Sigmoid colon (tissue), 7 donors: ENCODE data around the gene ADGRL2. TPM values are rescaled to one million over a fixed set of nuclear protein-coding genes. Genes with fewer than 3 reads are reported as not detected.

Source experiments
- DNase-seq: peaks from one replicate; pipeline ENCODE4 v3.0.0-alpha.2; 2019
- H3K27ac ChIP-seq, 4 donors: fragments of 200-600 bp; sonication (generic); one replicate each; pipeline ENCODE4 v1.5.1; 2016 to 2019; ENCODE audit warnings: mild to moderate bottlenecking in 1 of 4
- H3K27me3 ChIP-seq, 3 donors: fragments of 200-600 bp; sonication (generic); one replicate each; pipeline ENCODE4 v1.5.1; 2019; ENCODE audit warnings: mild to moderate bottlenecking in 1 of 3
- H3K36me3 ChIP-seq, 4 donors: fragments of 200-600 bp; sonication (generic); one replicate each; pipeline ENCODE4 v1.5.1; 2016 to 2019
- H3K4me1 ChIP-seq, 4 donors: fragments of 200-600 bp; sonication (generic); one replicate each; pipeline ENCODE4 v1.5.1; 2017 to 2019
- H3K4me3 ChIP-seq, 4 donors: fragments of 200-600 bp; sonication (generic); one replicate each; pipeline ENCODE4 v1.5.1; 2017 to 2019; ENCODE audit warnings: mild to moderate bottlenecking in 2 of 4, moderate library complexity in 1 of 4
- H3K9me3 ChIP-seq, 4 donors: fragments of 200-600 bp in 3 of 4; sonication (generic) in 3 of 4; one replicate each; pipeline versions ENCODE4 v1.5.1 to v1.6.1; 2013 to 2019
- CTCF ChIP-seq, 4 experiments: fragments of 450-650 bp in 3 of 4; fragments of 200-600 bp in 1 of 4; IDR thresholded peaks; one replicate each; pipeline ENCODE4 v1.5.1; 2016 to 2019; ENCODE audit warnings: antibody characterized with exemption in 4 of 4, mild to moderate bottlenecking in 3 of 4, moderate library complexity in 2 of 4
- EP300 ChIP-seq, 4 donors: sonication (generic); formaldehyde crosslinking; IDR thresholded peaks; one replicate each; pipeline ENCODE4 v1.6.1; 2017; ENCODE audit warnings: antibody characterized with exemption in 4 of 4
- POLR2A ChIP-seq, 2 donors: fragments of 450-650 bp; IDR thresholded peaks; one replicate each; pipeline ENCODE4 v1.6.1; 2016; ENCODE audit warnings: antibody characterized with exemption in 2 of 2, mild to moderate bottlenecking in 2 of 2, moderate library complexity in 2 of 2
- POLR2AphosphoS5 ChIP-seq, 4 donors: sonication (generic); formaldehyde crosslinking; IDR thresholded peaks; one replicate each; pipeline ENCODE4 v1.6.1; 2017; ENCODE audit warnings: antibody characterized with exemption in 4 of 4
- WGBS, 2 donors: extraction: QIAGEN DNeasy Blood & Tissue Kit; methylation state at CpG; one replicate each; pipeline ENCODE4 v1.1.7; 2013; 5-methylcytosine and 5-hydroxymethylcytosine counted together
- intact Hi-C: fragments of 100-400 bp; cut with DNase I; formaldehyde crosslinking; loops from one replicate; pipeline ENCODE4 v1.15.1; 2023
- polyA plus RNA-seq, 3 donors: library from polyadenylated mRNA; stranded (reverse); fragments of 200-250 nt; gene quantifications; one replicate each; pipeline ENCODE4 v1.2.3, GENCODE V29; 2013
- total RNA-seq, 4 donors: library from RNA; depleted of rRNA; stranded (reverse); fragments of >200 nt; gene quantifications; one replicate each; pipeline ENCODE4 v1.1.0, GENCODE V29; 2016
- donor health status: healthy with polysubstance abuse.
- donor health status: Bipolar disorder and iron deficiency.
- donor health status: healthy.

Gene ADGRL2
- total and polyA plus RNA-seq, 7 donors = 2.3 to 73.4 (median 49.4) TPM

DNA sequence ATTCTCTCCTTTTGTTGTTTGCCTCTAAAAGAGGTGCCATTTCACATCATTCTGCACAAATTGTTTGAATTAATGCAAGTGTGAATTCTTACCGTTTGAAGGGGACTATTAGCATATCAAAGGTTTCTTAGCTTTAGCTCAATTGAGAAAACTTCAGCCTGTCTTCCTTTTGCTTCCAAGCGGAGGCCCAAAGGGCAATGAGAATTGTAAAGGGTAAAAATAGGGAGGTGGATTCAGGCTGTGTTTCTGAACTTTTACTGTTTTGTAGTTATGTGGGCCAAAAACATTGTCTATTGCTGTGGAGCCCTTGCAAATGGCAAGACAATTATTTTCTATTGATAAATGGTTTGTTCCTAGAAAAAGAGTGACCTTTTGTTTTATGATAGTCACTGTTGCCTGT is 3.6 kb downstream of the ADGRL2 start:
- H3K4me1 ChIP-seq = peaks cover 0 to 45% (median 21%) of the 10 kb centered on the region in 4 donors
- no peak for DNase-seq
- intact Hi-C loops = no loop called here
- TF ChIP-seq CTCF (IDR thresholded peaks at IDR 0.05) = no peak
- no peak for TF ChIP-seq POLR2AphosphoS5 (IDR thresholded peaks at IDR 0.05)
- TF ChIP-seq POLR2A (IDR thresholded peaks at IDR 0.05) = no peak
- TF ChIP-seq EP300 (IDR thresholded peaks at IDR 0.05) = no peak
- WGBS, 2 donors = 41 to 65% methylated on average over 2 of the region's 2 CpGs
- H3K4me3 ChIP-seq = peak overlapping the region in 3 of 4 donors; percentile 87 to 89 (median 87)
- H3K9me3 ChIP-seq = no peaks in the 10 kb centered on the region
- H3K27me3 ChIP-seq = no peaks in the 10 kb centered on the region
- no peaks in the 10 kb centered on the region for H3K36me3 ChIP-seq
- H3K27ac ChIP-seq = peak overlapping the region in 3 of 4 donors; percentile 95 to 96 (median 95)

GRCh38 chr1:81805537-81806431 is 5.0 kb downstream of the ADGRL2 start:
- no peak for TF ChIP-seq EP300 (IDR thresholded peaks at IDR 0.05)
- no peak for TF ChIP-seq POLR2A (IDR thresholded peaks at IDR 0.05)
- TF ChIP-seq POLR2AphosphoS5 (IDR thresholded peaks at IDR 0.05) = no peak
- TF ChIP-seq CTCF (IDR thresholded peaks at IDR 0.05) = no peak
- Histone ChIP-seq H3K4me3 (no peak overlapping the region), H3K36me3 (no peaks in the 10 kb centered on the region), H3K27me3 (no peaks in the 10 kb centered on the region), H3K9me3 (no peaks in the 10 kb centered on the region), H3K4me1 (peaks cover 0 to 53% (median 15%) of the 10 kb centered on the region in 4 donors), H3K27ac (peak overlapping the region in 1 of 4 donors; percentile 4)
- DNase-seq = no peak
- 41 to 67% methylated on average over 2 of the region's 2 CpGs for WGBS, 2 donors
- intact Hi-C loops = no loop called here

- Histone ChIP-seq H3K36me3 (no peaks in the 10 kb centered on the region), H3K9me3 (no peaks in the 10 kb centered on the region), H3K4me1 (peaks cover 0 to 57% (median 17%) of the 10 kb centered on the region in 4 donors), H3K27me3 (no peaks in the 10 kb centered on the region), H3K27ac (no peak overlapping the region), H3K4me3 (no peak overlapping the region)
- 26 to 66% methylated on average over 2 of the region's 2 CpGs for WGBS, 2 donors
- intact Hi-C loops = no loop called here
- TF ChIP-seq EP300 (IDR thresholded peaks at IDR 0.05) (no peak), CTCF (IDR thresholded peaks at IDR 0.05) (no peak), POLR2A (IDR thresholded peaks at IDR 0.05) (no peak), POLR2AphosphoS5 (IDR thresholded peaks at IDR 0.05) (no peak)
- DNase-seq = no peak
These were observed 5.7 kb downstream of the ADGRL2 start for GRCh38 chr1:81806432-81806770.

DNA sequence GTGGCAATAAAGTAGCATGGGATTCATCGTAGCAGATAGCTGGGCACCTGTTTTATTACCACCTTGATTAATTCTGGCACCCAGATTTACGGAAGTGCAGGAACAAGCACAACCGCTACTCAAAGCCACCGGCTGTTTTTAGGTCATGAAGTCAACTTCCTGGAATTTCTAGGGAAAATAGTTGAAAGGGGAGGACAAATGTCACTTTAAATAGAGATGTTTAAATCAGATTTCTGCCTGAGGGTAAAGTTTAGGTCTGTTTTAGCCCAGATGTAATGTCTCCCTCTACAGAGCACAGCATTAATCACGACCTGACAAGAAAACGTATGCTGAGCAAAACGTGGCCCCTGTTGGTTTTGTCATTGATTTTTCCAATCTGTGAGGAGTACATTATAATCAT is 8.0 kb downstream of the ADGRL2 start:
- intact Hi-C loops = no loop called here
- WGBS, 2 donors = 18 to 36% methylated on average over 7 of the region's 7 CpGs
- DNase-seq = no peak
- Histone ChIP-seq H3K27me3 (no peaks in the 10 kb centered on the region), H3K9me3 (no peaks in the 10 kb centered on the region), H3K4me3 (no peak overlapping the region), H3K27ac (no peak overlapping the region), H3K36me3 (no peaks in the 10 kb centered on the region), H3K4me1 (peaks cover 0 to 77% (median 20%) of the 10 kb centered on the region in 4 donors)
- TF ChIP-seq CTCF (IDR thresholded peaks at IDR 0.05) = peak in 1 of 4 experiments; percentile 8
- TF ChIP-seq POLR2A (IDR thresholded peaks at IDR 0.05) = no peak
